Stimulated activated CD4-positive, alpha-beta T cell treated with anti-CD3 and anti-CD28 coated beads, Interleukin-2, amount 100 ng/mL, for 4 hours (primary cell): Measurements from ENCODE around the gene EGLN3.

Source experiments
- DNase-seq: peaks from one replicate; pipeline ENCODE4 v3.0.0-alpha.2; 2020; ENCODE audit warnings: low read depth

Gene EGLN3

DNA sequence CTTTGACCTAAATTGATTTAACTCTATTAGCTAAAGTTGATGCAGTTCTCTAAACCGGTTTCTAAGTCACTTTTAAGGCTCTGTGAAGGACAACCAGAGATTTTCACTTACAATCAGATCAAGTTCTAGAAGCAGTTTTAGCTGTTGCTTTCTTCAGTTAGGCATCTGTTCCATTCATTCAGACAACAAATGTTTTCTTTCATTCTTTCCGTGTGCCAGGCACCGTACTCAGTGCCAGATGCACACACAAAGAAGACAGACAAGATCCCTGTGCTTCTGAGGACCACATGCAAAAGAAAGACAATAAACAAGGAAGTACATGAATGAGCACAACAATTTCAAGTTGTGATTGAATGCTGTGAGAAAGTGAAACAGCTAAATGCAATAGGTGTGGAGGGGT, 11.1 kb upstream of the EGLN3 start:
- DNase-seq = no peak

DNA sequence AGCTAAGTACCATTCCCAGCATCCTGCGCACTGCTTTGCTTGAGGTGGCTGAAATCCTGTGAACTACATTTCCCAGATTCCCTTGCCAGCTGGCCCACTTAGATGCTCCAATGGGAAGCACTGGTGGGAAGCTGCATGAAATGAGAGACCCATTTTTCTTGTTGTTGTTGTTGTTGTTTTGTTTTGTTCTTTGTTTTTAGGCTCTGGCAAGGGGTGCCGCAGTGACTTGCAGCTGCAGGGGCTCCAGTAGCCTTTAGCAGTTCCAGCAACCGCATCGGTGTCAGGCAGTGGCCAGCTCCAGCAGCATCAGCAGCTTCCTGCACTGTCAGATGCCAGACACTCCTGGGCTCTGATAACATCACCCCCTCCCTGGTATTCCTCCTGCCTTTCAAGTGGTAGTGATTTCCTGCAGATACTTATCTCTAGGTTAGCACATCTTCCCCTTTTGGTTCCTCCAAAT, 8.8 kb upstream of the EGLN3 start:
- DNase-seq = no peak

DNA sequence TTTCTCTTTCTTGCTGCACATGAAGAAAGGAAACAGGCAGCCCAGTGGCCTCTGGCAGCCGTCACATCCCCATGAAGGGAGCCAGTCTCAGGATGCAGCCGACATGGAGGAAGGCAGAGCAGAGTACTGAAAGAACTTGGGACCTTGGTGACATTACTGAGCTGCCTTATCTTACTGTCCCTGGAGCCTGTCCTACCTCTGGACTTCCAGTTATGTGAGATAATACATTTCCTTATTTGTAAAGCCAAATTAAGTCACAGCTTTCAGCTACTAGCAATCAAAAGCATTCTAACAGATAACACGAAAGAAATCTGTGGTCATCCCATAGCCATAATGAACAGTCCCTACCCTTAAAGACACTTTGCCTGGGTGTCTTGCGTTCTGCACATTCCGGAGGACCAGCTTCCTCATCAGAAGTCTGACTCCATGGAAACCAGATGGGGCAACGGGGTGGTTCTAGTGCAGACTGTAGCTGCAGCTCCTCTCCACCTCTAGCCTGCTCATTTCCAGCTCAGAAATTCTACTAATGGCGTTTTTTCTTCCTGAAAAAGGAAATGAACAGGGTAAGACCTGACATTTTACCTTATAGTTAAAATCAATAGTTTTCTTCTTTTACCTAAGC, 7.8 kb upstream of the EGLN3 start:
- no peak for DNase-seq

DNA sequence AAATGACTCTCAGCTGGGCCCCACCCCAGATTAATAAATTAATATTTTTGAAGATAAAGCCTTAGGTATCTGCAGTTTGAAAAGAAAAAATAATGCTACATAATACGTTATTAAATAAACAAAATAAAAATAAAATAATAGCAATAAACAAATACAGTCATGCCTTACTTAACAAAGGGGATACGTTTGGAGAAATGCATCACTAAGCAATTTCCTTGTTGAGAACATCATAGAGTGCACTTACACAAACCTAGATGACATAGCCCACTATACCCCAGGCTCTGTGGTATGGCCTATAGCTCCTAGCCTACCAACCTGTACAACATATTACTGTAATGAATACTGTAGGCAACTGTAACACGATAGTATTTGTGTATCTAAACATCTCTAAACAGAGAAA, 7.1 kb upstream of the EGLN3 start:
- no peak for DNase-seq

DNA sequence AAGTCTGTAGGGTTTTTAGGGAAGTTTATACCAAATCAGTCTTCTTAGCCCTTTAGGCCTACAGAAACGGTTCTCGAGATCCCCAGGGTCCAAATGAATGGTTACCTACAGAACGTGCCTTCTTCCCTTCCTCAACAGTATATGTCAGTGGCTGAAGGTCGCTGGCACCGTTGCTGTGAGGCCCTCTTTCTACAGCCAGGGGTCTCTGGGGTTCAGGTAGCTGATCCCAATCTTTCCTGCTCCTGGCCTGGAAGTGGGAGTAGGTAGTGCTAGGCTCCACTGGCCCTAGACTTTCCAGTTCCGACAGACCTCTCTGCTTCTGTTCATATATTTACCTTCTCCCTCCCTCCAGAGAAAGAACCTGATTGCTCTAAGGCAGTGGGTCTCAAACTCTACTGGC, 6.4 kb upstream of the EGLN3 start:
- no peak for DNase-seq

DNA sequence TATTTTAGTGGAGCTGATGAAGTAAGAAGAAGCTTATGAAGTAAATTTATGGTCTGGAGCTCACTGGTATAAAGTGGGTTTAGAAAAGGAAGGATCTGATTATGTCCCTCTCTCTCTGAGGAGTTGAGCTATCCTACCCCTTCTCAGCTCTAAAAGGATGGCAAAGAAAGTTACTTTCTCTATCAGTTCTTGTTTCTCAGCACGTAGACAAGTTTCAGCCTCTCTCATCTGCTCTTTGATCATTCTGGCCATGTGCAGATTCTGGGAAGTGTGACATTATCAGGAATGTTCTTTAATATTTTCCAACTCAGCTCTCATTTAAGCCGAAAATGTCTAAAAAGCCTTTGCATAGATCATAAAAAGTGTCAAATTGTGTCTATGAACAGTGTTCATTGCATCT, 5.8 kb upstream of the EGLN3 start:
- DNase-seq = no peak

DNA sequence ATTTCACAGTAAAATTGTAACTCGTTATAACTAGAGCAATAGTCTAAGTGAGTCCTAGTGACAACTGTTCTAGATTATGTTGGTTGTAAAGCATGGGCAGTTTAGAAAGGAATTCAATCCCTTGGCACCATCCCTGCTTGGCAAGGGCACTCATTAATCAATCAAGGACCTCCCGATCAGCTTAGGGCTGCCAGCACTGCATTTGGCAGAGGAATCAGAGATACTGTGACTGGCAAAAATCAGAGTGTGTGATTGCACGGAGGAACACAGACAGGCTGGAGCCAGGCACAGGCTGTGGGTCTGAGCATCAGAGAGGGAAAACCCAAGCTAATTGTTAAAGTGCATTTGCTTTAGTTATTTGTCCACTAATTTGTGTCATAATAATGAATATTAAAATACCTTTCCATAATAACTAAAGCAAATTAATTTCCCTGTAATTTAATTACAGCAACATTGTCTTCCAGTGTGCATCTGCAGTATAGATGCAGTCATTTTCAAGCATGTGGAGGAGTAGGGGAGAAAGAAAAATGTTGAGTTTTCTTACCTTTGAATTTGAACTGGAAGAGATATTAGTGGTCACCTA, 3.2 kb upstream of the EGLN3 start:
- no peak for DNase-seq

DNA sequence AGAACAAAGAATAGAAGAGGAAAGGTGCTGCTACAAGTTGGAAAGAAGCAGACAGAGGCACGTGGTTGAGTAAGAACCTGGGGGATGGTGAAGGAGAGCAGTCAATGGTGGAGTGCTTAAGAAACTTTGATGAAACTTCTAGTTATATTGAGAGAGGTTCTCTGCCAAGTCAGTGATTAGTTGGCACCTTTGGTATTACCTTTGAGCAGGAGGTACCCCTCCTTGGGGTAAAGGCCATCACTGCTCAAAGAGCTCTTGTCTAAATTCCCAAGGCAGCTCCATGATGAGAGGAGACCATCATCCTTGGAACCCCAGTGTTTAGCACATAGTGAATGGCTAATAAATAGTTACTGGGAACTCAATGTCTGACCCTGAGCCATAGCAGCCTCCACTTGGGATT, 1.7 kb upstream of the EGLN3 start:
- DNase-seq = no peak

DNA sequence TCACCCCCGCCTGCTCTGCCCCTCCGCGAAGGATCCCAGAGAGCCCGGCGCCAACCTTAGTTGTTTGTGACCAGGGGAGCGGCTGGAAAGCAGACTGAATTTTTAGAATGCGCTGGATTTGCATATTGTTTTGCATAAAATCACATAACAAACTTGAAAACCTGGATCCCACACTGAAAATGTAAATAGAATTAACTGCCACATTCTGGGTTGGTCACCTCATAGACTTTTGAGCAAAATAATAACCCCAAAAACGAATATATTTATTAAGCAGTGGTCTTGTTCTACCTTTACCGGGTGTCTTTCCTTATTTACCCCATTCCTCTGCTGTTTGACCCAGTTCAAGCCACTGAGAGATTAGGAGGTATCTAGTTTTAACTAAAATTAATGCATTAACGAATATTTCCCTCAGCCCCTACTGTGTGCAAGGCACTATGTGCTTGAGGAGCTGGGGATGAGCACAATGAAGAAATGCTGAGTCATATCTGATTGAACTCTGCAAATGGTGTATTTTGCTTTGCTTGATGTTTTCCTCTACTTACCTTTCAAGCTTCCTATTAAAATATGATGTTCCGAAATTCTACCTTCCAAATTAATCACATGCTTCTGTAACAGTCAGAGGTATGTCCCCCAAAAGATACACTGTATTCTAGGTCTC, 438 bp upstream of the EGLN3 start:
- no peak for DNase-seq

DNA sequence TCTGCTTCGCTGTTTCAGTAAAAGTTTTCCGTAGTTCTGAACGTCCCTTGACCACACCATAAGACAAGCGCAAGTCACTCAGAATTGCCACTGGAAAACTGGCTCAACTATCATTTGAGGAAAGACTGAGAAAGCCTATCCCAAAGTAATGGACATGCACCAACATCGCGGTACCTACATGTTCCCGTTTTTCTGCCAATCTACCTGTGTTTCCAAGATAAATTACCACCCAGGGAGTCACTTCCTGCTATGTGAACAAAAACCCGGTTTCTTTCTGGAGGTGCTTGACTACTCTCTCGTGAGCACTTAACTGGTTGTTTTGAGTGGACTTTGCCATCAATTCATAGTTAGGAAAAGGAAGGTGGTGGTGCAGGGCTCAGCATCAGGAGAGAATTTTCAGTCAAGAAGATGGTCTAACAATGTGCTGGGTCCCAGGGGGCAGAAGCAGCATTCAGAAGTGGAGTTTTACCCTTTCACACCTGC, 1.4 kb downstream of the EGLN3 start:
- no peak for DNase-seq

DNA sequence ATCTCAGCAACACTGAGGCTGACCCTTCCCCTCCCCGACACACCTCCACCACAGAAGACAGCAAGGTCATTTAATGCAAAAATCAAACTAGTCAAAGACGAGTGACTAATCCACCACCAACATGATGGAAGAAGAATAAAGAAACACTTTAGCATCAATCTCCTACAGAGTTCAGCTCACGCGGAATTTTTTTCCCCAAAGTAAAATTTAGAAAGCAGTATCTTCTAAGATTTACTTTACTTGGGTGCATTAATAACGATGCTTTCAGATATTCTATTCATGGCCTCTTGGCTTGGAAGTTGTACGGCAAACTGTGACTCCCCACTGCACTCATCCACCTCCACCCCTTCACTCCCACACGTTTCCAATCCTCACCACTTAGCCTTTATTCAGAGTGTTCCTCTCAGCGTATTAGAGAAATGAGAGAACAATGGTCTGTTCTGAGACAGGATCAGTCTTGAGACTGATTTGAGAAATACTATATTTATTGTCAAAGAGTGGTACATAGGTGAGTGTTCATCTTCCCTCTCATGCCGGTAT, 1.9 kb downstream of the EGLN3 start:
- DNase-seq = no peak

DNA sequence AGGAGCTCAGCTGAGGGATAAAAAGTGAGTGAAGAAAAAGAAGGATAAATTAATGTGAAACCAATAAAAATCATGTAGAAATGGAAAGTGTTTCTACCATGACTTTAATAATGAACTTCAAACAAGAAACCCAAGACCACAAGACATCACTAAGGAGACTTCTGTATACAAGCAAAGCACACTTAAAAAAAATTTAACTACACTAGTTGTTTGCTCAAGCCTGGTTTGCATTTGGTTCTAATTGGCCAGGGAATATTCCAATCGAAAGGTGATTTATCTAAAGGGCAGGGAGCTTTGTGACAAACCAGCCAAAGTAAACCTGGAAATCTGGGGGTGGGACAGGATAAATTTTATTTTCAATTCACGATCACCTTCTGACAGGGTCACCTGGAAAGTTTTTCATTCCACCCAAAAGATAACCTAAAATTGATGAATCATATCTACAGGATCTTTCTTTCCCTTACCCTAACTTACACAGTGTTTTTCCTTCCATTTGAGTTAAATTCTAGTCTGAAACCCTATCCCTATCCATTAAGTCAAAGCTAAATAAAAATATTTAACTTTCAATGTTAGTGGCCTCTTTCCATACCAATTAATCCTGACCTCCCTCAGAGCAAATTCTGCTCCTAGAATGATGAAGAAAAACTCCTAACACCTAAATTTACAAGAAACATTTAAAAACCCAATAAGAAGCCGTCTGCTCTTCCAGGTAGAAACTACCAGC, 2.6 kb downstream of the EGLN3 start:
- no peak for DNase-seq

DNA sequence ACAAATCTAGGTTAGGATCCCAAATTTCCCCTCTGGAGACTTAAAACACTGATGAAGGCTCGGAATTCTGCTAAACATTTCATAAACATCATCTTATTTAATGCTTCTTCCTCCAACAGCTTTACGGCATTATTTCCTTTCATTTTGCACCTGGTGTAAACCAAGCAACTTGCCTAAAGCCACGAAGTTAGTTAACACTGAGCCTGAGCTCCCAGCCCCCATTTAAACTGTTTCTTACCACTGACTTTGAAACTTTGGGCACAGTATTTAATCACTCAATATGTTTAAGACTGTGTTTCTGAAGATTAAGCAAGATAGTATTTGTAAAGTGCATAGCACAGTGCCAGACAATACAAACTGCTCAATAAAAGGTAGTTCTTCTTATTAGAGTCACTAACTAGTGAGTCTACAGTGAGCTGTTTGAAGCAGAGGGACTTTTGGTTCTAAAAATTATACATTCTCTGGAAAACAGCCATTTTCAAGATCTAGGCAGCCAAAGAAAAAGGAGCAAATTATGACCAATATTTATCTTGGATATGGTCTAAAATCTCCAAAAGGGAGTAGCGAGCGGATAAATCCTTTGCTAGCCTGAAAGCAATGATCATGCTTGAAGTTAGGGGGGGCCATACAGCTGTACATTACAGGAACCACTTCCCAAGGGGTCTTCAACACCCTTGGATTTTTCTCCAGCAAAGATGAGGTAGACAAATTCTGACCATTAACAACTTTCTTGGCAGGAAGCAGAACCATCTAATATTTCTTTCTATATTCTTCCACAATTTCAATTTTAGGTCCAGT, 4.0 kb downstream of the EGLN3 start:
- no peak for DNase-seq

DNA sequence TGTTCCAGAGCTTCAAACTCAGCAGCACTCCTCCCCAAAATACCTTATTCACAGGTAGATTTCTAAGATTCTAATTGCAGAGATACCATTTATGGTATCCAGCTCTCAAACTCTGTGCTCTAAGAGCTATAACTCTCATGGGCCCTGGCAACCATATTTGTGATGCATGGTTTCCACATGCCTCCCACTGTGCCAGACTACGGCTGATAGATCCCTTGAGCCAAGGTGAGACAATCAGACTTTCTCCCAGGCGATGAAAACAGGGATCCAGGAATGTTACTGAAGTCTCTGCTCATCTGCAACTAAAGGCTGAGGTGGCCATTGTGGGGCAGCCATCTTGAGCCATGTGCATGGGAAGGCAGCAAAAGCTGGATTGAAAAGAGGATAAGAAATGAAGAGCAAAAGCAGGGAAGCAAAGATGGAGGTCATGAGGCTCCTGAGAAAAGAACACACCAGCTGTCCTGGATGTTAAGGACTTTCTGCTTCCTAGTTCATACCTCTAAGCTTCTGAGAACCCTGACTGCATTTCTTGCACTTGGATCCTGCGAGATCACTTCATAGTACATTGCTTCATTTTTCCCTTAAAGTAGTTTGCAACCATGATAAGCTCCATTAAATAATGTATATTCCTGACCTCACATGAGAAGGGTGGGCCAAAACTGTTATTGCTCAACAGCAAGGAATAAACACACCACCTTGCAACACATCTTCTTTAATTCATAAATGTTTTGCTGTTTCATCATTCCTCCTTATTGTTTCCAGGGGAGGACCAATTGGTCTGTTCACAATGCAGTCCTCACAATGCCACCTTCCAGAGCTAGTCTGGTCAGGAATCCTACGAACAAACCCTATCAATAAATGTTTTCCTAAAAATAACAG, 5.4 kb downstream of the EGLN3 start:
- DNase-seq = no peak

DNA sequence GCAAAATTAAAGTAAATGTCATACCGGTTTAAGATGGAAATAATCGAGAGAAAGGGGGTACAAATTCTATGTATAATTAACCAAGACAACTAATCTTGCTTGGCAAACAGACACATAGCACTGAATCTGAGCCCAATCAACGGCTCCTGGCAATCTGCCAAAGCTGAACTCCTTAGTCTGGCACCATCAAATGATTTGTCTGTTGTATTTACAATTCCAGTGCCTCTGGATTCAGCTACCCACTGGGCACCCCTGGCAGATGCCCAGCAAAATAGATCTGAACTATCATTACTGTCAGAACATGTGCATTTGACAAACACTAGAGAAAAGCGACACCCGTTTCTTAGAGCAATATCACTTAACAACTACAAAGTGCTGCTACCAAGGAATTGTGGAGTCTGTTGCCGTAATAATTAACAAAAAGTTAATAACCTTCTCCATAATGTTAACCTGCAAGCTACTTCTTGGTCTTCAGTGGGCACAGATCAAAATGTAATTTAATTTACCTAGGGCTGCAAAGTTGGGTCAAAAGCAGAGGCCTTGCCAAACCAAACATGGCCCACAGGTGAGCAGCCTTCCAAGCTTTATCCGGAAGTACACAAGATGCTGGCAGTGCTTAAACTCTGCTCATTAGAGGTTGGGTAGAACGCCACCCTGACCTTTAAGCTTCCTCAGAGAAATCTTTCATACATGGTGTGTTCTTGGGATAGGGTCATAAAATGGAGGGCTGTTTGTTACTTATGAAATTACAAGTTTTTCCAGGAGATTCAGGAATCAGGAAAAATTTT, 7.6 kb downstream of the EGLN3 start:
- no peak for DNase-seq

DNA sequence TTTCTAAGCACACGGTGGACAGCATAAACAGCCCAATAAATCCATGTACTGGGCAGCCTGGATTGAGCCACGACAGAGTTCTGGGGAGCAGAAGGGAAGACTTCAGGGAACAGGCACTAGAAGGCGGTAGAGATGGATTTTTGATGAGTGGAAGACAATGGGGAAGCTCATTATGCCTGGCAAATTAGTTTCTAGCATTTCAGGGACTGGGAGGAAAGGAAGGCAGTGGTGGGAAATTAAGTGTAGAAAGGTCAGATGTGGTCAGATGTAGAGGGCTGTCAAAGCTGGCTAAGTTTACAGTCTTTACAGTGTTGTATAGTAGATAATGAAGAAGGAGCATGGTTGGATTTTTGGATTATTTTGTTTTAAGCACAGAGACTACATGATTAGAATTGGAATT, 9.2 kb downstream of the EGLN3 start:
- DNase-seq = no peak

DNA sequence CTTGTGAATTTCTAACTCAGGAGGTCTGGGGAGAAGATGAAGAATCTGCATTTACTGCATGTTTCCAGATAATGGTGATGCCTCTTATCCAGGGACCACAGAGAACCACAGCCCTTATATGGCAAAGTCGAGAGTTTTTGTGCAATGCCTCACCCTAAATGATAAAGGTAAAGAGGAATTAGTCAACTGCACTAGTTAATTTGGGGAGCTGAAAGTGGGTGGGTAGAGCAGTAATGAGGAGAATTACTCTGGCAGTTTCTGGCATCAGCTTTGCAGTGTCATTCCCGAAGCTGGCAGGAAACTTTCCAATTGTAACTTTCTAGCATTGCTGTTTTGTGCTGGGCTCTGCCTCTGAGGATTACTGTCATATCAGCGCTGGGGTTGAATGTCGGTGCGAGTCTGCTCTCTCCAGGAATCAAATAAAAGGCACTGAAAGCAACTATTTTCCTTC, 10.3 kb downstream of the EGLN3 start:
- no peak for DNase-seq

DNA sequence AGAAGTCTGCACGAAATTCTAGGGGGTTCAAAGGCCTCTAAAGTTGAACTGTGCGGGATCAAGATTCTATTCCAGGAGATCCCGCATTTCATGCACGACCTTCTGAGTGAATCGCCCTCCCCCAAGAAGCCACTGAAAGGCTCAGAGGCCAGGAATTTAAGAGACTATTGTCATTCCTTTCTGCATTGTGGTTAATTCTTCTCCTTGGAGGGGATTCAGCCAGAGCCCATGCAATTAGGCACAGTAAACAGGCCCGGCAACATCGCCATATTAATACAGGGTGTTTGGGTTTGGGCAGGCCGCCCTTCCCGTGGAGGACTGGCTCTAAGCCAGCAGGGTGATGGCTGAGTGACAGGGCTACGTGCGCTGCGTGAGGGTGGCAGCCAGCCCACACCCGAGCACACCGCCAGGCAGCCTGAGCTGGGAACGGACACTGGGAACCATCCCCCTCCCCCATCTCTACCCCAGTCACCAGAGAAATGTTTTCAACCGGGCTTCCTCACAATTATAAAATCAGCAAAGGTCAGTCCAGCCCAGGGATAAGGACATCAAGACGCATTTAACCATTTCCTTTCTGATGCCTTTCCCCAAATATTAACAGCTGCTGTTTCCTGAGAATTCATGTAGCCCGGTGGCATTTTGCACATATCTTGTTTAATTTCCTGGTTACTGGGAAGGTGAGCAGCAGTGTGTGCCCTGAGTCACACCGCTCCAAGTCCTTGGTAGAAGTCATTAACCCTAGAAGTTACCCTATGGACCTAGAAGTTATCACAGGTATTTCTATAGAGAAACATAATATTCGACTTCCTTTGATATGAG, 12.5 kb downstream of the EGLN3 start:
- no peak for DNase-seq

DNA sequence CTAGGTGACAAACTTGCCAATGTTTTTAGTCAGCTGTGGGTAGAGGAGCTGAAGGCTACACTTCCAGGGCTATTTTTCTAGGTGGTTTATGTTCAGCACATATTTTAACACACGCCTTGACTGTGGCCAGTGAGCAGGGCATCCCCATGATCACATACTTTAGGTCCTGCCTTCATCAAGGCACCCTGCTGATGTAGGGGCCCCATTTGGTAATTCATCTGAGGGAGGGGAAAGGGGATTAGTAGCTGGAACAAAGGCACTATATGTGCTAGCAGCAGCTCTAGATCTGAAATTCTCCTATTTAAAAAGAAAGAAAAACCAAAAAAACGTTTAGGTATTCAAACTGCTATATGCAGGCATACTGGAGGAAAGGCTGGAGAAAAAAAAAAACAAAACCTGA, 14.5 kb downstream of the EGLN3 start:
- no peak for DNase-seq
